Smooth muscle cell (in vitro differentiated cells): ENCODE data around the gene PRUNE2. TPM values are rescaled to one million over a fixed set of nuclear protein-coding genes. Genes with fewer than 3 reads are reported as not detected.

ENCODE experiments used
- DNase-seq: peaks from one replicate; lab custom pipeline; 2025; ENCODE audit not compliant: unreplicated experiment; lab: John Stamatoyannopoulos, UW
- H2AFZ ChIP-seq: fragments of 200-600 bp; sonication (generic); 2 replicates; pipeline ENCODE4 v1.6.0; 2016; ENCODE audit warnings: antibody characterized with exemption, low read depth, mild to moderate bottlenecking
- H3F3A ChIP-seq: fragments of 200-600 bp; sonication (generic); 2 replicates; pipeline ENCODE4 v1.6.0; 2017; ENCODE audit warnings: antibody characterized with exemption, low read depth
- H3K27ac ChIP-seq: fragments of 200-600 bp; sonication (generic); 2 replicates; pipeline ENCODE4 v1.5.1; 2016; ENCODE audit warnings: low read depth, mild to moderate bottlenecking
- H3K27me3 ChIP-seq: fragments of 200-600 bp; sonication (generic); 2 replicates; pipeline ENCODE4 v1.6.1; 2016; ENCODE audit warnings: low read depth, mild to moderate bottlenecking
- H3K36me3 ChIP-seq: fragments of 200-600 bp; sonication (generic); 2 replicates; pipeline ENCODE4 v1.5.1; 2016; ENCODE audit warnings: low read depth
- H3K4me1 ChIP-seq: fragments of 200-600 bp; sonication (generic); 2 replicates; pipeline ENCODE4 v1.5.1; 2016; ENCODE audit warnings: low read depth
- H3K4me2 ChIP-seq: fragments of 200-600 bp; sonication (generic); 2 replicates; pipeline ENCODE4 v1.6.0; 2016; ENCODE audit warnings: mild to moderate bottlenecking
- H3K4me3 ChIP-seq: fragments of 200-600 bp; sonication (generic); 2 replicates; pipeline ENCODE4 v1.5.1; 2016; ENCODE audit warnings: mild to moderate bottlenecking
- H3K79me2 ChIP-seq: fragments of 200-600 bp; sonication (generic); 2 replicates; pipeline ENCODE4 v1.6.0; 2016; ENCODE audit warnings: low read depth, mild to moderate bottlenecking
- H3K9ac ChIP-seq: fragments of 200-600 bp; sonication (generic); 2 replicates; pipeline ENCODE4 v1.6.0; 2016; ENCODE audit warnings: low read depth
- H3K9me3 ChIP-seq: fragments of 200-600 bp; sonication (generic); replicated peaks from 2 replicates; pipeline ENCODE4 v1.5.1; 2016; ENCODE audit warnings: low read depth
- H4K20me1 ChIP-seq: fragments of 200-600 bp; sonication (generic); 2 replicates; pipeline ENCODE4 v1.6.0; 2016; ENCODE audit warnings: low read depth
- WGBS: methylation state at CpG from one replicate; pipeline ENCODE4 v1.1.7; 2016; ENCODE audit warnings: low lambda C conversion rate; 5-methylcytosine and 5-hydroxymethylcytosine counted together
- polyA plus RNA-seq: library from polyadenylated mRNA; unstranded; fragments of >200 nt; fragmentation: Nextera tagmentation; extraction: Ambion mirVana; gene quantifications from 2 replicates; pipeline ENCODE4 v1.2.1, GENCODE V29; 2016
- total RNA-seq: library from RNA; depleted of rRNA; stranded (reverse); fragments of >200 nt; gene quantifications from 2 replicates; pipeline ENCODE4 v1.2.3, GENCODE V29; 2014
- TF ChIP-seq, protein P1 (sequence below): fragments of 200-600 bp; sonication (generic); IDR thresholded peaks from 2 replicates; pipeline ENCODE4 v1.5.1; 2017; ENCODE audit warnings: borderline replicate concordance, mild to moderate bottlenecking, antibody characterized with exemption; ENCODE audit not compliant: insufficient read depth, poor library complexity, severe bottlenecking

Gene PRUNE2
- total and polyA plus RNA-seq, 2 experiments from 2014 or later, result 0.79 to 1.9 TPM

DNA sequence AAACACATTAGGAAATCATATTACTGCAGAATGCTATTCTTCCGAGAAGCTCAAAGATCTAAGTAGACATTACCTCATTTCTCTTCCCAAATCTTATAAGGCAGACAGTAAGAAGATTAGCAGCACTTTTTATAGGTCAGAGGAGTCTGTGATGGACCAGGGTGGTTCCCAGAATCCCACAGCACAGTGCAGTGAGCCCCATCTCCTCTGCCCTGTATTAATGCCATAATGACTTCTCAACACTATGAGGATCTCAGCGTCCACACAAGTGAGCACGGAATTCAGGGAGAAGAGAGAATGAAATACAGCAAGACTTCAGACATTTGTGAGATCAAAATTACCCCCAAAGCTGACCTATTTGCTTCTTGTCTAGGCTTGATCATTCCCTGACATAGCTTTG lies 49.9 kb downstream of the PRUNE2 start:
- H3K4me2 ChIP-seq, result no peak overlapping the region
- TF ChIP-seq, protein P1, sequence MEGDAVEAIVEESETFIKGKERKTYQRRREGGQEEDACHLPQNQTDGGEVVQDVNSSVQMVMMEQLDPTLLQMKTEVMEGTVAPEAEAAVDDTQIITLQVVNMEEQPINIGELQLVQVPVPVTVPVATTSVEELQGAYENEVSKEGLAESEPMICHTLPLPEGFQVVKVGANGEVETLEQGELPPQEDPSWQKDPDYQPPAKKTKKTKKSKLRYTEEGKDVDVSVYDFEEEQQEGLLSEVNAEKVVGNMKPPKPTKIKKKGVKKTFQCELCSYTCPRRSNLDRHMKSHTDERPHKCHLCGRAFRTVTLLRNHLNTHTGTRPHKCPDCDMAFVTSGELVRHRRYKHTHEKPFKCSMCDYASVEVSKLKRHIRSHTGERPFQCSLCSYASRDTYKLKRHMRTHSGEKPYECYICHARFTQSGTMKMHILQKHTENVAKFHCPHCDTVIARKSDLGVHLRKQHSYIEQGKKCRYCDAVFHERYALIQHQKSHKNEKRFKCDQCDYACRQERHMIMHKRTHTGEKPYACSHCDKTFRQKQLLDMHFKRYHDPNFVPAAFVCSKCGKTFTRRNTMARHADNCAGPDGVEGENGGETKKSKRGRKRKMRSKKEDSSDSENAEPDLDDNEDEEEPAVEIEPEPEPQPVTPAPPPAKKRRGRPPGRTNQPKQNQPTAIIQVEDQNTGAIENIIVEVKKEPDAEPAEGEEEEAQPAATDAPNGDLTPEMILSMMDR, result no peak
- H3K4me1 ChIP-seq, result no peaks in the 10 kb centered on the region
- H3K9ac ChIP-seq, result no peak overlapping the region
- H3K9me3 ChIP-seq, result no peaks in the 10 kb centered on the region
- WGBS, result 81% methylated on average over 3 of the region's 3 CpGs
- no peaks in the 10 kb centered on the region for H3K79me2 ChIP-seq
- no peak overlapping the region for H3K27ac ChIP-seq
- no peaks in the 10 kb centered on the region for H3K36me3 ChIP-seq
- no peak overlapping the region for H3K4me3 ChIP-seq
- no peaks in the 10 kb centered on the region for H3F3A ChIP-seq
- DNase-seq, result no peak
- H2AFZ ChIP-seq, result no peak overlapping the region
- H3K27me3 ChIP-seq, result no peaks in the 10 kb centered on the region
- no peaks in the 10 kb centered on the region for H4K20me1 ChIP-seq

GRCh38 chr9:76855015-76855414 lies 50.9 kb downstream of the PRUNE2 start:
- Histone ChIP-seq H3F3A (no peaks in the 10 kb centered on the region), H3K27ac (no peak overlapping the region), H3K79me2 (no peaks in the 10 kb centered on the region), H4K20me1 (no peaks in the 10 kb centered on the region), H3K36me3 (no peaks in the 10 kb centered on the region), H3K9me3 (no peaks in the 10 kb centered on the region), H3K4me1 (no peaks in the 10 kb centered on the region), H3K9ac (no peak overlapping the region), H3K27me3 (no peaks in the 10 kb centered on the region), H3K4me2 (no peak overlapping the region), H2AFZ (no peak overlapping the region), H3K4me3 (no peak overlapping the region)
- TF ChIP-seq, protein P1, result no peak
- no peak for DNase-seq
- 76% methylated on average over 1 of the region's 1 CpG for WGBS

DNA sequence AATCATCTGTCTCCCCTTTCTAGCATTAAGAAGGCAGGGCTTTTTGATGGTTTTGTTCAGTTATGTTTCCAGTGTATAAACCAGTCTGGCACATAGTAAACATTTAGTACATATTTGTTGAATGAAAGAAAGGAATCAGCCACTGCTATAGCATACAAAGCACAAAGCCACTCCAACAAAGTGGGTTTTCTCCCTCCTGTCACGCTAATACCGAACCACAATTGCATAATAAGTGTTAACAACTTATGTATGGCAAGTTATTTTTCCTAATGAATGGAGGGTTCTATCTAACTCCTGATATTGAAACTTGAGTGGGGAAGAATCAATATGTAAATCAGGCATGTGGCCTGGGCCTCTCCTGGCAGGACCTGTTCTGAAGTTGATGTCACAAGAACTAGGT lies 53.9 kb downstream of the PRUNE2 start:
- WGBS, result 96% methylated on average over 2 of the region's 2 CpGs
- TF ChIP-seq, protein P1, result no peak
- no peak overlapping the region for H3K9ac ChIP-seq

GRCh38 chr9:76846297-76846696 lies 59.6 kb downstream of the PRUNE2 start:
- no peaks in the 10 kb centered on the region for H3K4me1 ChIP-seq
- no peaks in the 10 kb centered on the region for H4K20me1 ChIP-seq
- H2AFZ ChIP-seq, result no peak overlapping the region
- H3K27me3 ChIP-seq, result no peaks in the 10 kb centered on the region
- DNase-seq, result no peak
- no peaks in the 10 kb centered on the region for H3K9me3 ChIP-seq
- no peak overlapping the region for H3K9ac ChIP-seq
- TF ChIP-seq, protein P1, result no peak
- H3K4me3 ChIP-seq, result no peak overlapping the region
- H3K36me3 ChIP-seq, result no peaks in the 10 kb centered on the region
- no peak overlapping the region for H3K27ac ChIP-seq
- no peak overlapping the region for H3K4me2 ChIP-seq
- H3K79me2 ChIP-seq, result no peaks in the 10 kb centered on the region
- H3F3A ChIP-seq, result no peaks in the 10 kb centered on the region
- WGBS, result 78% methylated on average over 9 of the region's 9 CpGs

More for the DNA sequence above, 53.9 kb downstream of the PRUNE2 start:
- Histone ChIP-seq H3K27ac (no peak overlapping the region), H3K27me3 (no peaks in the 10 kb centered on the region), H3K79me2 (no peaks in the 10 kb centered on the region), H3K4me2 (no peak overlapping the region), H3K4me3 (no peak overlapping the region), H3K36me3 (no peaks in the 10 kb centered on the region), H3K4me1 (no peaks in the 10 kb centered on the region), H3F3A (no peaks in the 10 kb centered on the region), H3K9me3 (no peaks in the 10 kb centered on the region), H2AFZ (no peak overlapping the region), H4K20me1 (no peaks in the 10 kb centered on the region)
- no peak for DNase-seq
